GM12878 (cell line): ENCODE measurements around the gene SCN4A. TPM values are rescaled to one million over a fixed set of nuclear protein-coding genes. Genes with fewer than 3 reads are reported as not detected.

Source experiments
- ATAC-seq: fragments of 200-7000 bp; cut with Tn5 transposase; 3 replicates; pipeline ENCODE4 v1.9.1; 2020; ENCODE audit warnings: mild to moderate bottlenecking, moderate library complexity
- BruUV-seq: library from RNA; stranded (reverse); fragments of 400-500 nt; replicated peaks from 2 replicates; lab custom pipeline; 2021; lab: Mats Ljungman, UMichigan
- CTCF ChIA-PET: fragments of 300-600 bp; sonication (Branson Sonifier 250); formaldehyde crosslinking; extraction: SDS; loops from one replicate; lab custom pipeline; 2021; ENCODE audit warnings: inconsistent platforms; lab: Yijun Ruan, JAX
- POLR2A ChIA-PET: fragments of 350-600 bp; formaldehyde crosslinking; extraction: SDS; loops from one replicate; lab custom pipeline; 2021; ENCODE audit warnings: inconsistent platforms; lab: Charles Lee
- RAD21 ChIA-PET: fragments of 300-600 bp; sonication (Branson Sonifier 250); formaldehyde crosslinking; loops from one replicate; lab custom pipeline; 2023; ENCODE audit warnings: antibody characterized with exemption; ENCODE audit not compliant: unreplicated experiment; lab: Charles Lee
- SMC1A ChIA-PET: fragments of 300-600 bp; sonication (Branson Sonifier 250); formaldehyde crosslinking; loops from one replicate; lab custom pipeline; 2023; ENCODE audit not compliant: unreplicated experiment, uncharacterized antibody; lab: Charles Lee
- DNase-seq: peaks from one replicate; pipeline ENCODE4 v3.0.0-alpha.2; 2011; ENCODE audit warnings: low read depth, low spot score
- FAIRE-seq: peaks from 3 replicates; lab custom pipeline; 2011; peaks lifted over from hg19 to GRCh38; lab: Jason Lieb, UNC
- H2AFZ ChIP-seq: 2 replicates; pipeline ENCODE4 v1.6.0; 2011; ENCODE audit warnings: low read depth, low read length, control low read depth; ENCODE audit not compliant: control insufficient read depth
- H3K27ac ChIP-seq: 2 replicates; pipeline ENCODE4 v1.5.1; 2011; ENCODE audit warnings: control low read depth; ENCODE audit not compliant: control insufficient read depth, insufficient read depth
- H3K27me3 ChIP-seq, 2 experiments: replicated peaks in 1 of 2; 2 replicates each; pipeline versions ENCODE4 v1.6.0 to v1.6.1; 2011; ENCODE audit warnings: low read length in 1 of 2; ENCODE audit not compliant: control insufficient read depth in 2 of 2, insufficient read depth in 2 of 2
- H3K36me3 ChIP-seq, 2 experiments: 2 replicates each; pipeline ENCODE4 v1.5.1; 2011; ENCODE audit warnings: low read length in 1 of 2; ENCODE audit not compliant: control insufficient read depth in 2 of 2, insufficient read depth in 2 of 2
- H3K4me1 ChIP-seq: 2 replicates; pipeline ENCODE4 v1.6.1; 2011; ENCODE audit warnings: mild to moderate bottlenecking, low read length, moderate library complexity, mixed read lengths; ENCODE audit not compliant: control insufficient read depth, insufficient read depth
- H3K4me2 ChIP-seq: 2 replicates; pipeline ENCODE4 v1.6.0; 2011; ENCODE audit warnings: control low read depth; ENCODE audit not compliant: control insufficient read depth, insufficient read depth
- H3K4me3 ChIP-seq: fragments of 200-600 bp; sonication (generic); 2 replicates; pipeline ENCODE4 v1.5.1; 2016
- H3K79me2 ChIP-seq: 2 replicates; pipeline ENCODE4 v1.6.0; 2011; ENCODE audit warnings: low read length; ENCODE audit not compliant: control insufficient read depth, insufficient read depth
- H3K9ac ChIP-seq: 2 replicates; pipeline ENCODE4 v1.8.0; 2011; ENCODE audit warnings: low read length, control low read depth, mixed read lengths; ENCODE audit not compliant: control insufficient read depth, insufficient read depth
- H3K9me3 ChIP-seq: replicated peaks from 3 replicates; pipeline ENCODE4 v1.5.1; 2011; ENCODE audit warnings: mild to moderate bottlenecking, low read length; ENCODE audit not compliant: control insufficient read depth, insufficient read depth
- H4K20me1 ChIP-seq: 2 replicates; pipeline ENCODE4 v1.6.0; 2011; ENCODE audit not compliant: control insufficient read depth, insufficient read depth
- ATF3 ChIP-seq: IDR thresholded peaks from 2 replicates; pipeline ENCODE4 v1.6.1; 2011; ENCODE audit warnings: low read depth, mild to moderate bottlenecking, low read length, moderate library complexity, borderline replicate concordance; ENCODE audit errors: extremely low read depth
- BHLHE40 ChIP-seq, 2 experiments: fragments of 450-650 bp in 1 of 2; IDR thresholded peaks; 2 replicates each; pipeline ENCODE4 v1.6.1; 2011 to 2017; ENCODE audit warnings: low read depth in 2 of 2, borderline replicate concordance in 1 of 2, improper control_type of control experiment in 1 of 2, low read length in 1 of 2, mild to moderate bottlenecking in 1 of 2
- EED ChIP-seq: sonication (generic); IDR thresholded peaks from 2 replicates; pipeline ENCODE4 v1.6.1; 2016; ENCODE audit warnings: antibody characterized with exemption, low read depth
- HCFC1 ChIP-seq: fragments of 150-350 bp; IDR thresholded peaks from 2 replicates; pipeline ENCODE4 v1.6.1; 2014; ENCODE audit warnings: low read length
- IRF5 ChIP-seq: fragments of 450-650 bp; IDR thresholded peaks from 2 replicates; pipeline ENCODE4 v1.6.1; 2017; ENCODE audit warnings: borderline replicate concordance
- KLF5 ChIP-seq: fragments of 450-650 bp; IDR thresholded peaks from 2 replicates; pipeline ENCODE4 v1.6.1; 2014; ENCODE audit warnings: mild to moderate bottlenecking; ENCODE audit not compliant: partially characterized antibody
- MYB ChIP-seq: fragments of 150-350 bp; IDR thresholded peaks from 2 replicates; pipeline ENCODE4 v1.6.1; 2014; ENCODE audit warnings: mild to moderate bottlenecking, low read depth, low read length, borderline replicate concordance
- NKRF ChIP-seq: fragments of 450-650 bp; conservative IDR thresholded peaks from 2 replicates; pipeline ENCODE4 v1.6.1; 2017; ENCODE audit warnings: mild to moderate bottlenecking, moderate library complexity
- RAD21 ChIP-seq: IDR thresholded peaks from 2 replicates; pipeline ENCODE4 v1.6.1; 2011; ENCODE audit warnings: mild to moderate bottlenecking, low read depth, low read length, moderate library complexity; ENCODE audit not compliant: insufficient read depth
- RUNX3 ChIP-seq: IDR thresholded peaks from 2 replicates; pipeline ENCODE4 v1.6.1; 2012; ENCODE audit warnings: low read length, inconsistent platforms
- SIN3A ChIP-seq: IDR thresholded peaks from 2 replicates; pipeline ENCODE4 v1.6.1; 2012; ENCODE audit warnings: low read depth, low read length, improper control_type of control experiment
- SMAD5 ChIP-seq: IDR thresholded peaks from 2 replicates; pipeline ENCODE4 v1.6.1; 2016; ENCODE audit warnings: antibody characterized with exemption, low read depth
- SMC3 ChIP-seq: IDR thresholded peaks from 2 replicates; pipeline ENCODE4 v1.6.1; 2011; ENCODE audit warnings: low read length, improper control_type of control experiment, borderline replicate concordance
- SPI1 ChIP-seq: IDR thresholded peaks from 2 replicates; pipeline ENCODE4 v1.6.1; 2011; ENCODE audit warnings: low read depth, mild to moderate bottlenecking, low read length, moderate library complexity, borderline replicate concordance; ENCODE audit not compliant: insufficient read depth
- SREBF1 ChIP-seq: IDR thresholded peaks from 2 replicates; pipeline ENCODE4 v1.6.1; 2012; ENCODE audit warnings: mild to moderate bottlenecking, low read length
- STAT1 ChIP-seq: fragments of 450-650 bp; conservative IDR thresholded peaks from 2 replicates; pipeline ENCODE4 v1.6.1; 2014; ENCODE audit warnings: antibody characterized with exemption, mild to moderate bottlenecking
- SUPT20H ChIP-seq: IDR thresholded peaks from 2 replicates; pipeline ENCODE4 v1.6.1; 2011; ENCODE audit warnings: low read depth, mild to moderate bottlenecking, low read length, moderate library complexity, borderline replicate concordance; ENCODE audit not compliant: control insufficient read depth
- TCF12 ChIP-seq: IDR thresholded peaks from 2 replicates; pipeline ENCODE4 v1.6.1; 2011; ENCODE audit warnings: low read depth, mild to moderate bottlenecking, low read length
- WGBS: methylation state at CpG from one replicate; pipeline ENCODE4 v1.1.6; 2016; ENCODE audit warnings: low lambda C conversion rate; ENCODE audit not compliant: insufficient replicate concordance, insufficient coverage; ENCODE audit errors: missing lambda C conversion rate; 5-methylcytosine and 5-hydroxymethylcytosine counted together
- in situ Hi-C: fragments of 300-500 bp; cut with MboI; formaldehyde crosslinking; loops from 9 replicates; pipeline ENCODE4 v1.14.3; 2018; ENCODE audit warnings: mixed read lengths
- intact Hi-C: fragments of 100-400 bp; cut with micrococcal nuclease; formaldehyde crosslinking; loops from one replicate; pipeline ENCODE4 v1.14.2; 2022; ENCODE audit not compliant: unreplicated experiment
- polyA plus RNA-seq, 11 experiments: library from polyadenylated mRNA; depleted of rRNA in 4 of 11; unstranded in 6 of 11; stranded (reverse) in 5 of 11; fragments of >200 nt; fragmentation: Nextera tagmentation in 4 of 11; fragmentation: Illumina TruSeq in 1 of 11; extraction: Ambion mirVana in 4 of 11; extraction: Trizol in 1 of 11; gene quantifications; 1 replicate in 1 of 11; 2 replicates in 10 of 11; pipeline versions ENCODE4 v1.2.1 to v1.2.3, GENCODE V29; 2011 to 2016; ENCODE audit warnings: inconsistent platforms in 2 of 11, missing spikeins in 2 of 11, low read depth in 1 of 11
- total RNA-seq, 4 experiments: library from RNA; depleted of rRNA in 3 of 4; stranded (reverse); fragments of >200 nt in 3 of 4; fragmentation: Illumina TruSeq in 1 of 4; extraction: Trizol in 1 of 4; gene quantifications; 2 replicates each; pipeline versions ENCODE4 v1.2.1 to v1.2.3, GENCODE V29; 2013 to 2021

Gene SCN4A
- total and polyA plus RNA-seq, 10 of the 15 experiments (the other 5 are each of a cell fraction or from before 2014, with no cell fraction given) = under 0.01 to 0.15 (median 0.07) TPM; not detected in 4

GRCh38 chr17:63950940-63951907 is 21.5 kb downstream of the SCN4A start:
- Histone ChIP-seq H3K79me2 (no peaks in the 10 kb centered on the region), H3K4me3 (no peak overlapping the region), H3K4me1 (peaks cover 24% of the 10 kb centered on the region), H3K9me3 (no peaks in the 10 kb centered on the region), H3K4me2 (no peak overlapping the region), H2AFZ (no peak overlapping the region), H3K36me3 (no peaks in the 10 kb centered on the region), H3K27me3 (no peaks in the 10 kb centered on the region), H4K20me1 (no peaks in the 10 kb centered on the region), H3K9ac (no peak overlapping the region), H3K27ac (no peak overlapping the region)
- intact Hi-C loops (loop anchor here (1.0 to 5.0 kb wide), 2 partner anchors 32 to 66 kb away; no protein-coding TSS in a partner anchor), in situ Hi-C loops (no loop called here)
- POLR2A ChIA-PET = interaction anchor here (1.7 kb wide), 1 partner anchor 32 kb away, joined by 8 read pairs; no protein-coding TSS in a partner anchor
- ATAC-seq (peak; percentile 44), FAIRE-seq (peak; percentile 71), DNase-seq (no peak)
- BruUV-seq = no TSS peak
- 62% methylated on average over 25 of the region's 29 CpGs for WGBS
- SMC1A ChIA-PET = interaction anchor here (0.6 to 9.9 kb wide), 21 partner anchors 17 to 331 kb away, joined by 3 to 155 read pairs (median 4); partner anchors contain the start of genes CD79B, CSHL1, GH1 and ICAM2
- RAD21 ChIA-PET = interaction anchor here (0.6 to 7.8 kb wide), 20 partner anchors 10 to 246 kb away, joined by 3 to 97 read pairs (median 4); partner anchors contain the start of genes CD79B, GH1 and ICAM2
- CTCF ChIA-PET = interaction anchor here (0.5 to 11.0 kb wide), 24 partner anchors 10 to 329 kb away, joined by 3 to 315 read pairs (median 4); partner anchors contain the start of genes CD79B, CSHL1, GH1 and ICAM2
- TF ChIP-seq SPI1 = no peak
- TF ChIP-seq SMC3 = peak; percentile 75
- 0 out of 2 replicates have a peak, but pooled peaks have one; percentile 12 for TF ChIP-seq TCF12
- no peak for TF ChIP-seq BHLHE40 (IDR thresholded peaks at IDR 0.05; ENCODE audit: borderline replicate concordance in 1 of 2, low read depth in 2 of 2, low read length in 1 of 2)
- TF ChIP-seq NKRF = no peak
- TF ChIP-seq EED = no peak
- TF ChIP-seq SREBF1 = no peak
- peak; percentile 32; the same call in 1 of the 2 replicates for TF ChIP-seq RUNX3
- TF ChIP-seq RAD21 = peak; percentile 69
- no peak for TF ChIP-seq SUPT20H
- no peak for TF ChIP-seq ATF3
- TF ChIP-seq SIN3A = no peak
- TF ChIP-seq KLF5 = no peak
- no peak for TF ChIP-seq HCFC1
- TF ChIP-seq SMAD5 = no peak
- no peak for TF ChIP-seq IRF5
- TF ChIP-seq MYB = no peak
- TF ChIP-seq STAT1 = 0 out of 2 replicates have a peak, but pooled peaks have one; percentile 23
